ENCODE measurements around the gene LCT. TPM values are rescaled to one million over a fixed set of nuclear protein-coding genes. Genes with fewer than 3 reads are reported as not detected.

The LCT gene
- total RNA-seq, 6 experiments from 2014 or later: 0.12 TPM; not detected in 5

DNA sequence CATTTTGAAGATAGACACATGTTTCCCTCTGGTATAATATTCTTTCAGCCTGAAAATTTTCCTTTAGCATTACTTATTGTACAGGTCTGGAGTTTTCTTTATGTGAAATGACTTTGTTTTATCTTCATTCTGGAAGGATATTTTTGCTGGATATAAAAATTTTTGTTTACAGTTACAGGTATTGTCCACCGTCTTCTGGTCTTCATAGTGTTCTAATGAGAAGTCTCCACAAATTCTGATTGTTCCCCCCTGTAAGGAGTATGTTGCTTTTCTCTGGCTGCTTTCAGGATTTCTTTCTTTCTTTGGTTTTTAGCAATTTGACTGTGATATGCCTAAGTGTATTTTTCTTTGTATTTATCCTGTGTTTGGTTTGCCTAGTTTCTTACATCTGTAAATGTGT is 80.3 kb downstream of the LCT start:
- intact Hi-C loops (cut with DNase I): no loop called here
- peaks cover 0 to 88% (median 40%) of the 10 kb centered on the region in 4 donors for H3K36me3 ChIP-seq
- 89% methylated on average over 1 of the region's 1 CpG for WGBS (ENCODE audit: insufficient coverage, low coverage, low lambda C conversion rate, missing lambda C conversion rate)
- no peaks in the 10 kb centered on the region for H3K4me1 ChIP-seq
- H3K27ac ChIP-seq: no peak overlapping the region
- no peak overlapping the region for H3K4me3 ChIP-seq
- no peak for DNase-seq
- H3K27me3 ChIP-seq: no peaks in the 10 kb centered on the region
- no peak for TF ChIP-seq POLR2A (IDR thresholded peaks at IDR 0.05)
- TF ChIP-seq, protein P1, sequence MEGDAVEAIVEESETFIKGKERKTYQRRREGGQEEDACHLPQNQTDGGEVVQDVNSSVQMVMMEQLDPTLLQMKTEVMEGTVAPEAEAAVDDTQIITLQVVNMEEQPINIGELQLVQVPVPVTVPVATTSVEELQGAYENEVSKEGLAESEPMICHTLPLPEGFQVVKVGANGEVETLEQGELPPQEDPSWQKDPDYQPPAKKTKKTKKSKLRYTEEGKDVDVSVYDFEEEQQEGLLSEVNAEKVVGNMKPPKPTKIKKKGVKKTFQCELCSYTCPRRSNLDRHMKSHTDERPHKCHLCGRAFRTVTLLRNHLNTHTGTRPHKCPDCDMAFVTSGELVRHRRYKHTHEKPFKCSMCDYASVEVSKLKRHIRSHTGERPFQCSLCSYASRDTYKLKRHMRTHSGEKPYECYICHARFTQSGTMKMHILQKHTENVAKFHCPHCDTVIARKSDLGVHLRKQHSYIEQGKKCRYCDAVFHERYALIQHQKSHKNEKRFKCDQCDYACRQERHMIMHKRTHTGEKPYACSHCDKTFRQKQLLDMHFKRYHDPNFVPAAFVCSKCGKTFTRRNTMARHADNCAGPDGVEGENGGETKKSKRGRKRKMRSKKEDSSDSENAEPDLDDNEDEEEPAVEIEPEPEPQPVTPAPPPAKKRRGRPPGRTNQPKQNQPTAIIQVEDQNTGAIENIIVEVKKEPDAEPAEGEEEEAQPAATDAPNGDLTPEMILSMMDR (IDR thresholded peaks at IDR 0.05): no peak
- ATAC-seq: no peak
- peaks cover 0 to 5% (median 0%) of the 10 kb centered on the region in 4 donors for H3K9me3 ChIP-seq

DNA sequence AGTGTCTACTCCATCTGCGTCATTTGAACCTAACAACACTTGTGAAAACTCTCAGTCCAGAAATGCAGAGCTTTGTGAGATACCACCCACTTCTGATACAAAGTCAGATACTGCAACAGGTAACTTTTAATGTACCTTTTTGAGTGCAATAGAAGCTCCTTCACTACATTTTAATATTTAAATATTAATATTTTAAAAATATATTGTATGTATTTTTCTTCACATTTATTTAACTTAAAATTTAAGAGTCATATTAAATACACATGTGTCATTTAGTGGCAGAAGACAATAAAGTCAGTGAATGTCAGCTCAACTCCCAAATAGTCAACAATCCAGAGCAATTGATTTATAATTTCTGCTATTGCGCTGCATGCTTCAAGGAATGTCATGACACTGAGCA is 81.4 kb downstream of the LCT start:
- WGBS (ENCODE audit: insufficient coverage, low coverage, low lambda C conversion rate, missing lambda C conversion rate): 96% methylated on average over 2 of the region's 2 CpGs
- intact Hi-C loops (cut with DNase I): no loop called here
- Histone ChIP-seq H3K4me1 (no peaks in the 10 kb centered on the region), H3K4me3 (no peak overlapping the region), H3K9me3 (peaks cover 0 to 5% (median 0%) of the 10 kb centered on the region in 4 donors), H3K27me3 (no peaks in the 10 kb centered on the region), H3K36me3 (peaks cover 0 to 82% (median 35%) of the 10 kb centered on the region in 4 donors), H3K27ac (no peak overlapping the region)
- no peak for ATAC-seq
- no peak for DNase-seq
- TF ChIP-seq, protein P1 (IDR thresholded peaks at IDR 0.05): no peak
- TF ChIP-seq POLR2A (IDR thresholded peaks at IDR 0.05): no peak

DNA sequence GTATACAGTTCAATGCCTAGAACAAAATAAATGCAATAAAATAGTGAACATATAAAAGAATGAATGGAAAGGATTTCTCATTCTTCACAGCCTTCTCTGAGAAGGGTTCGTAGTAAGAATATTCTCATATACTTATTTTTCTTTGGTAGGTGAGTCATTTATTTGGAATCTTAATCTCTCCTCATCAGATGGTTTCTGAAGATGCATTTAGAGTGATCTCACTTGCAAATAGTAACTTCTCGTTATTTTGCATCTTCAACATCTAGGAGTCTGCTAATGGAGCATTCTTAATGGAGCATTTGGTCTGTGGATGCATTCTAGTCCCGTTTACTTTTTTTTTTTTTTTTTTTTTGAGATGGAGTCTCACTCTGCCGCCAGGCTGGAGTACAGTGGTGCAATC is 91.4 kb downstream of the LCT start:
- Histone ChIP-seq H3K27ac (no peak overlapping the region), H3K9me3 (no peaks in the 10 kb centered on the region), H3K4me3 (no peak overlapping the region), H3K36me3 (peaks cover 0 to 28% (median 10%) of the 10 kb centered on the region in 4 donors), H3K27me3 (no peaks in the 10 kb centered on the region), H3K4me1 (peaks cover 0 to 15% (median 0%) of the 10 kb centered on the region in 4 donors)
- ATAC-seq (no peak), DNase-seq (no peak)
- intact Hi-C loops (cut with DNase I): no loop called here
- no peak for TF ChIP-seq POLR2A (IDR thresholded peaks at IDR 0.05)
- TF ChIP-seq, protein P1 (IDR thresholded peaks at IDR 0.05): no peak
- WGBS (ENCODE audit: insufficient coverage, low coverage, low lambda C conversion rate, missing lambda C conversion rate): 85% methylated on average over 4 of the region's 4 CpGs

DNA sequence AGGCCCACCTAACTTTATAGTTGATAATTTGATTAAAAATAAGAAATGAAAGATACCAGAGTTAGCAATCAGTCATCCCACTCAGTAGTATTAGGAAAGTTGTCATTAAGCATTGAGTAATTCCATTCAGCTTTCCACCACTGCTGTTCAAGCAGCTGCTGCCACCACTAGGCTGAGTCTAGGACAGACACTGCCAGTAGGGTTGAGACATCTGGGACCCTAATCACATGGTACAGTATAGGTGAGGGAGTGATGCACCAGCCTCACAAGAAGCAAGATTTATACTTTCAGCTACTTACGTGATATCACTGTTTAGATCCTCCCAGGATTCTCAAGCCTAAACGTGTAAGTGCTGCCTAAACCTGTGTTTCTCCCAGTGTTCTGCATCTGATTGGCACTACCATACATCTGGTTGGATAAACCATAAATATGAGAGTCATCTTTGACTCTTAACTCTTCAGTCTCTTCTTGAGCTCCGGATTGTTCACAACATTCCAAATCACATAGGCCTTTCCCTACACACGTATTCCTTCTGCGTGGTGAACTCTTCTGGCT is 92.1 kb downstream of the LCT start:
- TF ChIP-seq, protein P1 (IDR thresholded peaks at IDR 0.05): peak; percentile 8 to 23 (median 14)
- no peak for TF ChIP-seq POLR2A (IDR thresholded peaks at IDR 0.05)
- DNase-seq (no peak), ATAC-seq (peak in 1 of 4 donors; percentile 4)
- Histone ChIP-seq H3K4me3 (no peak overlapping the region), H3K9me3 (no peaks in the 10 kb centered on the region), H3K4me1 (peaks cover 0 to 15% (median 0%) of the 10 kb centered on the region in 4 donors), H3K27me3 (no peaks in the 10 kb centered on the region), H3K36me3 (peaks cover 0 to 21% (median 8%) of the 10 kb centered on the region in 4 donors), H3K27ac (no peak overlapping the region)
- intact Hi-C loops (cut with DNase I): no loop called here
- WGBS (ENCODE audit: insufficient coverage, low coverage, low lambda C conversion rate, missing lambda C conversion rate): 69% methylated on average over 4 of the region's 5 CpGs
